Hepatocyte (in vitro differentiated cells): Measurements from ENCODE around the gene KLHL3. TPM values are rescaled to one million over a fixed set of nuclear protein-coding genes. Genes with fewer than 3 reads are reported as not detected.

Experiments used
- DNase-seq: peaks from one replicate; pipeline ENCODE4 v3.0.0-alpha.2; 2016; ENCODE audit warnings: low spot score
- H2AFZ ChIP-seq: fragments of 200-600 bp; sonication (generic); 2 replicates; pipeline ENCODE4 v1.6.0; 2016; ENCODE audit warnings: antibody characterized with exemption, mild to moderate bottlenecking
- H3K27ac ChIP-seq: fragments of 200-600 bp; sonication (generic); 2 replicates; pipeline ENCODE4 v1.5.1; 2016; ENCODE audit warnings: mild to moderate bottlenecking
- H3K27me3 ChIP-seq: fragments of 200-600 bp; sonication (generic); 2 replicates; pipeline ENCODE4 v1.6.1; 2016
- H3K36me3 ChIP-seq: fragments of 200-600 bp; sonication (generic); replicated peaks from 2 replicates; pipeline ENCODE4 v1.5.1; 2016; ENCODE audit warnings: low read depth; ENCODE audit not compliant: insufficient read depth
- H3K4me1 ChIP-seq: fragments of 200-600 bp; sonication (generic); 2 replicates; pipeline ENCODE4 v1.5.1; 2016; ENCODE audit warnings: mild to moderate bottlenecking, moderate library complexity; ENCODE audit not compliant: insufficient read depth
- H3K4me2 ChIP-seq: fragments of 200-600 bp; sonication (generic); 2 replicates; pipeline ENCODE4 v1.6.0; 2016
- H3K4me3 ChIP-seq: fragments of 200-600 bp; sonication (generic); 2 replicates; pipeline ENCODE4 v1.5.1; 2016; ENCODE audit warnings: mild to moderate bottlenecking
- H3K79me2 ChIP-seq: fragments of 200-600 bp; sonication (generic); 2 replicates; pipeline ENCODE4 v1.6.0; 2017; ENCODE audit warnings: mild to moderate bottlenecking
- H3K9me2 ChIP-seq: fragments of 200-600 bp; sonication (generic); replicated peaks from 2 replicates; pipeline ENCODE4 v1.6.0; 2017; ENCODE audit warnings: mild to moderate bottlenecking; ENCODE audit not compliant: insufficient read depth
- H3K9me3 ChIP-seq: fragments of 200-600 bp; sonication (generic); 2 replicates; pipeline ENCODE4 v1.5.1; 2016; ENCODE audit warnings: low read depth, mild to moderate bottlenecking
- H4K20me1 ChIP-seq: fragments of 200-600 bp; sonication (generic); 2 replicates; pipeline ENCODE4 v1.6.0; 2016; ENCODE audit warnings: mild to moderate bottlenecking; ENCODE audit not compliant: insufficient read depth, poor library complexity, severe bottlenecking
- EZH2 ChIP-seq: fragments of 200-600 bp; sonication (generic); IDR thresholded peaks from 2 replicates; pipeline ENCODE4 v1.6.1; 2016; ENCODE audit warnings: antibody characterized with exemption, mild to moderate bottlenecking, borderline replicate concordance
- EZH2phosphoT487 ChIP-seq: fragments of 200-600 bp; sonication (generic); IDR thresholded peaks from one replicate; pipeline ENCODE4 v1.6.1; 2018; ENCODE audit warnings: antibody characterized with exemption, mild to moderate bottlenecking, low read depth, moderate library complexity; ENCODE audit not compliant: unreplicated experiment, severe bottlenecking
- WGBS: methylation state at CpG from one replicate; pipeline ENCODE4 v1.1.6; 2016; ENCODE audit warnings: low lambda C conversion rate; ENCODE audit errors: missing lambda C conversion rate; 5-methylcytosine and 5-hydroxymethylcytosine counted together
- polyA plus RNA-seq: library from polyadenylated mRNA; unstranded; fragments of >200 nt; fragmentation: Nextera tagmentation; extraction: Ambion mirVana; gene quantifications from 2 replicates; pipeline ENCODE4 v1.2.1, GENCODE V29; 2016
- total RNA-seq: library from RNA; depleted of rRNA; stranded (reverse); fragments of >200 nt; gene quantifications from 2 replicates; pipeline ENCODE4 v1.2.3, GENCODE V29; 2014
- TF ChIP-seq, protein P1 (sequence below): fragments of 200-600 bp; sonication (generic); IDR thresholded peaks from 2 replicates; pipeline ENCODE4 v1.5.1; 2016; ENCODE audit warnings: antibody characterized with exemption, mild to moderate bottlenecking; ENCODE audit not compliant: poor library complexity

The KLHL3 gene
- total and polyA plus RNA-seq, 2 experiments from 2014 or later, result 1.4 to 5.3 TPM

DNA sequence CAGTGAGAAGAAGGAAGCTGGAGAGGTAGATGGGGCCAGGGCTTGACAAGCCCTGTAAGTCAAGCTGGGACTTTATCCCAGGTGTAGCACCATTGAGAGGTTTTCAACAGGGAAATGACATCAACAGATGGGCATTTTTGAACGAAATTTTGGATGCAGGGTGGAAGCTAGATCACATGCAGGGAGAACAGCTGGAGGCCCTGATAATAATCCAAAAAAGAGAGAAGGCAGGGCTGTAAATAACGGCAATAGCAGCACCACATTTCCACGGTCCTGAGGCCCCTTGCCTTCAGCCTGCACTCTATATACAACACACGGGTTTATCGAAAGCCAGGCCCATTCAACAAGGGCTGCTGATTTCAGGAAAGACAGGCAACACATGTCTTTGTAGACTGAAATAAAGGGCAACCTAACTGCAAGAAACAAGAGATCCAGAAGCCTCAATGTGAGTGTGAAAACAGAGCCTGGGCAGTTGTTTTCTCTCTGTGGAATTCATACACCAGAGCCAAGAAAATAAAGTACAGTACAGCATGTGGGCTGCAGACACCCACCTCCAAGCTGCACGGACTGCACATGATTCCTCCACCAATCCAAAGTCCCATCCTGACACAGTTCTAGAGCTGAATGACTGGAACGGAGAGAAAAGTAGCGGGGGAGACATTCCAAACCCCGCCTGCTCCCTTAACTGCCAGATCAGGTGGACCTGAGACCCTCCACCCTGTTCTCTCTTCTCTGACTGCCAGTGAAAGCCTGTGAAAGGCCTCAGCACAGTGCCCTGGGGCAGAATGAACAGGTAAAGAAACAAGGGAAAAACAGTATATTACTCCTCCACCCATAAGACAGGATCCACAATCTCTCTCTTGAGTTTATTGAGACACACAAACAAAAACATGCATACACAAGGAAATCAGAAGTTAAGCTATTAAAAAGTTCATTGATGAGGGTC, 36.3 kb downstream of the KLHL3 start:
- WGBS, result 72% methylated on average over 9 of the region's 9 CpGs
- no peaks in the 10 kb centered on the region for H3K9me2 ChIP-seq

DNA sequence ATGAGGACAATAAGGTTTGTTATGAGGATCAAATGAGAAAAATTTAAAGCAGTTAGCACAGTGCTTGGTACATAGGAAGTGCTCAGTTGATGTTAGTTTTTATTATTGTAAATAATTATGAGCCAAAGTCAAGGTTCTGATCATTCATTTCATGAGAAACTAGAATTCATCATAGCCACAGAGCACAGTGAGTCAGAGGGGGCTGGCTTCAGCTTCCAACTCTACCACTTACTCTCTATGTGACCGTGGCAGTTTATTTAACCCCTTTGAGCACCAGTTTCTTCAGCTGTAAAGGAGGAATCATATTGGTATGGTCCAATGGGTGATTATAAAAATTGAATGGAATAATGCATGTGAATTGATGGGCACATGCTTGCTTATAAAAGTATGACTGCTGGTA, 39.4 kb downstream of the KLHL3 start:
- H3K79me2 ChIP-seq, result no peaks in the 10 kb centered on the region
- no peaks in the 10 kb centered on the region for H4K20me1 ChIP-seq
- WGBS, result 4% methylated on average over 1 of the region's 1 CpG
- no peak overlapping the region for H3K4me2 ChIP-seq
- peaks cover 9% of the 10 kb centered on the region for H3K4me1 ChIP-seq
- peaks cover 3% of the 10 kb centered on the region for H3K36me3 ChIP-seq
- H3K4me3 ChIP-seq, result no peak overlapping the region
- no peak for DNase-seq
- H3K9me3 ChIP-seq, result no peaks in the 10 kb centered on the region
- no peak overlapping the region for H3K27ac ChIP-seq
- no peak for TF ChIP-seq EZH2
- H3K9me2 ChIP-seq, result no peaks in the 10 kb centered on the region
- H2AFZ ChIP-seq, result no peak overlapping the region
- no peaks in the 10 kb centered on the region for H3K27me3 ChIP-seq

More for the DNA sequence above, 36.3 kb downstream of the KLHL3 start:
- Histone ChIP-seq H3K27me3 (no peaks in the 10 kb centered on the region), H2AFZ (no peak overlapping the region), H3K9me3 (no peaks in the 10 kb centered on the region), H3K4me1 (no peaks in the 10 kb centered on the region), H4K20me1 (no peaks in the 10 kb centered on the region), H3K4me2 (no peak overlapping the region), H3K4me3 (no peak overlapping the region), H3K27ac (no peak overlapping the region), H3K36me3 (peaks cover 3% of the 10 kb centered on the region), H3K79me2 (no peaks in the 10 kb centered on the region)
- no peak for TF ChIP-seq EZH2phosphoT487
- TF ChIP-seq, protein P1, sequence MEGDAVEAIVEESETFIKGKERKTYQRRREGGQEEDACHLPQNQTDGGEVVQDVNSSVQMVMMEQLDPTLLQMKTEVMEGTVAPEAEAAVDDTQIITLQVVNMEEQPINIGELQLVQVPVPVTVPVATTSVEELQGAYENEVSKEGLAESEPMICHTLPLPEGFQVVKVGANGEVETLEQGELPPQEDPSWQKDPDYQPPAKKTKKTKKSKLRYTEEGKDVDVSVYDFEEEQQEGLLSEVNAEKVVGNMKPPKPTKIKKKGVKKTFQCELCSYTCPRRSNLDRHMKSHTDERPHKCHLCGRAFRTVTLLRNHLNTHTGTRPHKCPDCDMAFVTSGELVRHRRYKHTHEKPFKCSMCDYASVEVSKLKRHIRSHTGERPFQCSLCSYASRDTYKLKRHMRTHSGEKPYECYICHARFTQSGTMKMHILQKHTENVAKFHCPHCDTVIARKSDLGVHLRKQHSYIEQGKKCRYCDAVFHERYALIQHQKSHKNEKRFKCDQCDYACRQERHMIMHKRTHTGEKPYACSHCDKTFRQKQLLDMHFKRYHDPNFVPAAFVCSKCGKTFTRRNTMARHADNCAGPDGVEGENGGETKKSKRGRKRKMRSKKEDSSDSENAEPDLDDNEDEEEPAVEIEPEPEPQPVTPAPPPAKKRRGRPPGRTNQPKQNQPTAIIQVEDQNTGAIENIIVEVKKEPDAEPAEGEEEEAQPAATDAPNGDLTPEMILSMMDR, result no peak
- TF ChIP-seq EZH2, result no peak
- DNase-seq, result no peak

DNA sequence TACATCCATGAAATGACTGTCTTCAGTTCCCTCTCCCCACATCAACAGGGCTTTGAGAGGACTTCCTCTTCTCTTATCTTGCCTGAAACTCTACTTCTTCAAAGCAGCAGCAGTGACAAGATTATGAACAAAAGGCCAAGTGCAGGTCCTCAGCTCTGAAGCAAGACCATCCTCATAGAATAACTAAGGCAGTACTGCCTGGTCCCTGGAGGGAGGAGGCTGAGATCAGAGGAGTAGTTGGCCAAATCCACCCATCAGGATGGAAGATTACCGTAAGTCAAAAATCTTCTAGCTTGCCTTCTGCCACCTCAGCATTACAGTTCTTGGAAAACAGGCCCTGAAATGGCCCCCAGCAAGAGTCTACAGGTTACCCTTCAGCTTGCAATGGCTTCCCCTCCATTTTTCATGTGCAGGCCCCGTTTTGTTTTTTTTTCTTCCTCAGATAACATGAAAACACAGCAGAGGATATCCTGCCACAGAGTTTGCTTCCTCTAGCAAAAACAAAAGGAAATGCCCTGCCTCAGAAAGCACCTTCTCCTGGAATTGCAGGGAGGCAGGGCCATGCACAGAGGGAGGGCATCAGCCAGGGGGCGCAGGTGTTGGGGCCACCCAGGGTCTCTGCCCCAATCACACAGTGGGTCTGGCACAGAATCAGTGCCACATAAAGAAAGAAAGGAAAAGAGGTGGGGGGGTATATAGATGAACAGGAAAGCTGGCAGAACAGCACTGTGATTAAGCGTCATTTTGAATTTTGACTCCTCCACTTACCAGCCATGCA, 40.0 kb downstream of the KLHL3 start:
- Histone ChIP-seq H3K36me3 (peaks cover 3% of the 10 kb centered on the region), H3K79me2 (no peaks in the 10 kb centered on the region), H4K20me1 (no peaks in the 10 kb centered on the region), H3K4me3 (no peak overlapping the region), H3K4me2 (no peak overlapping the region), H3K27ac (no peak overlapping the region), H3K9me2 (no peaks in the 10 kb centered on the region), H2AFZ (no peak overlapping the region), H3K27me3 (no peaks in the 10 kb centered on the region), H3K4me1 (peaks cover 9% of the 10 kb centered on the region), H3K9me3 (no peaks in the 10 kb centered on the region)
- TF ChIP-seq EZH2, result no peak
- TF ChIP-seq EZH2phosphoT487, result no peak
- TF ChIP-seq, protein P1, result no peak
- DNase-seq, result no peak
- 93% methylated on average over 4 of the region's 4 CpGs for WGBS
